Measurements from ENCODE around the gene STK32A. TPM values are rescaled to one million over a fixed set of nuclear protein-coding genes. Genes with fewer than 3 reads are reported as not detected.

The STK32A gene
- total RNA-seq, 1 experiment from 2014 or later, result 1.3 TPM

DNA sequence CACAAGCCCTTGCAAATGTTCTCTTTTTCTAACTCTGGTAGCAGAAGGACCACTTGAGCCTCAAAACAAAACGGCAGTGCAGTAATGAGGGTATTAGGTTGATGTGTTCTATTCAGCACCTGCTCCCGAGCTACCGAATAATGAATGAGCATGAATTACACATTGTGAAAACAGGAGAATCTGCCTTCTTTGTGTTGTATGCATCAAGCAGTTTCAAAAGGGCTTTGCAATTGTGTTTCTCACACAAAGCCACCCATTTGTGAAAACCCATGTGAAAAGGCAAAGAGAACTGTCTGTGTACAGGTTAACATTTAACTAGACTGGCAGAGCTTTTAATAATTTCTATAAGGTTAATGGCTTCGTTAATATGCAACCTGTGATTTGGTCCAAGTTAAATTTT, 97.8 kb downstream of the STK32A start:
- Histone ChIP-seq H2AK5ac (ENCODE audit: insufficient read length, low read length) (no peak overlapping the region), H3K9me3 (ENCODE audit: control insufficient read depth, low read depth, low read length) (no peaks in the 10 kb centered on the region), H3K4ac (ENCODE audit: low read depth, low read length) (no peak overlapping the region), H2BK120ac (ENCODE audit: low read depth, low read length, poor library complexity, severe bottlenecking) (no peak overlapping the region), H2AFZ (ENCODE audit: low read length) (no peak overlapping the region), H3K9ac (ENCODE audit: extremely low read depth, insufficient read length, low read length) (no peak overlapping the region), H4K91ac (ENCODE audit: insufficient read length, low read depth, low read length) (no peak overlapping the region), H3K18ac (ENCODE audit: insufficient read length, low read depth, low read length) (no peak overlapping the region), H3K14ac (ENCODE audit: insufficient read depth, low read length) (no peak overlapping the region), H2BK5ac (ENCODE audit: insufficient read length, low read length) (no peak overlapping the region), H2BK12ac (ENCODE audit: insufficient read length, low read depth, low read length) (no peak overlapping the region), H3K23me2 (ENCODE audit: insufficient read length, low read depth, low read length, poor library complexity, severe bottlenecking) (no peaks in the 10 kb centered on the region), H3K27ac (ENCODE audit: insufficient read length, low read depth, low read length) (no peak overlapping the region), H3K27me3 (ENCODE audit: insufficient read depth, low read length) (no peaks in the 10 kb centered on the region), H3K23ac (ENCODE audit: insufficient read length, low read depth, low read length) (no peak overlapping the region), H2BK20ac (ENCODE audit: low read depth, low read length, poor library complexity, severe bottlenecking) (no peak overlapping the region), H3K79me2 (ENCODE audit: insufficient read depth, low read length) (no peaks in the 10 kb centered on the region), H3T11ph (ENCODE audit: low read length) (no peak overlapping the region), H3K4me1 (ENCODE audit: insufficient read depth, low read length) (peaks cover 10% of the 10 kb centered on the region; the same call in 1 of the 2 replicates), H2BK15ac (ENCODE audit: low read depth, low read length) (no peak overlapping the region), H4K8ac (replicated peaks; ENCODE audit: insufficient read length, low read depth, low read length) (no peak overlapping the region), H4K5ac (ENCODE audit: insufficient read length, low read depth, low read length) (no peak overlapping the region), H3K79me1 (ENCODE audit: insufficient read depth, low read depth, low read length, poor library complexity, severe bottlenecking) (no peaks in the 10 kb centered on the region), H3K4me2 (ENCODE audit: insufficient read depth, insufficient read length, low read length) (no peak overlapping the region), H3K56ac (ENCODE audit: insufficient read length, low read depth, low read length) (no peak overlapping the region), H4K20me1 (ENCODE audit: control insufficient read depth, insufficient read depth, insufficient read length) (no peaks in the 10 kb centered on the region)
- no peak overlapping the region for H3K4me3 Mint-ChIP-seq
- H3K9me3 Mint-ChIP-seq, result peaks cover 0 to 2% of the 10 kb centered on the region in 2 experiments; a peak in 2 of 5 replicates
- H3K4me1 Mint-ChIP-seq, result peaks cover 23 to 30% of the 10 kb centered on the region in 2 experiments
- no peaks in the 10 kb centered on the region for H3K27me3 Mint-ChIP-seq (ENCODE audit: low read depth)
- H3K27ac Mint-ChIP-seq, result peak overlapping the region in 1 of 3 experiments; percentile 25; a peak in 3 of 7 replicates
- TF ChIP-seq CTCF (conservative IDR thresholded peaks at IDR 0.05), result no peak
- no peak for DNase-seq
- WGBS (ENCODE audit: extremely low coverage, insufficient read length, low lambda C conversion rate), result no CpG with 5 or more reads among the region's 4 CpGs
- peaks cover 0 to 9% (median 0%) of the 10 kb centered on the region in 3 experiments; a peak in 3 of 7 replicates for H3K36me3 Mint-ChIP-seq (ENCODE audit: insufficient read depth in 1 of 3, low read depth in 3 of 3)

Measured in H9 (cell line).